HCT116 (cell line): ENCODE results near the gene C2orf68. TPM values are rescaled to one million over a fixed set of nuclear protein-coding genes. Genes with fewer than 3 reads are reported as not detected.
A peak's percentile ranks its signal among the peaks of the same experiment; 100 is the strongest.

Experiments used
- ATAC-seq: fragments of 200-7000 bp; cut with Tn5 transposase; 2 replicates; pipeline ENCODE4 v1.9.1; 2020; ENCODE audit warnings: mild to moderate bottlenecking, moderate library complexity
- BruUV-seq: library from RNA; stranded (reverse); fragments of 400-500 nt; replicated peaks from 2 replicates; lab custom pipeline; 2021; lab: Mats Ljungman, UMichigan
- CTCF ChIA-PET: fragments of 300-600 bp; sonication (Branson Sonifier 250); formaldehyde crosslinking; loops from one replicate; lab custom pipeline; 2021; ENCODE audit warnings: antibody characterized with exemption; lab: Charles Lee
- POLR2A ChIA-PET: fragments of 300-600, 350-600 bp; sonication (Branson Sonifier 250); formaldehyde crosslinking; loops from one replicate; lab custom pipeline; 2021; ENCODE audit warnings: antibody characterized with exemption; lab: Charles Lee
- RAD21 ChIA-PET, 2 experiments: fragments of 300-600 bp; sonication (Branson Sonifier 250); formaldehyde crosslinking; loops; one replicate each; lab custom pipeline; 2023; ENCODE audit warnings: low total read pairs in 2 of 2; ENCODE audit not compliant: uncharacterized antibody in 2 of 2, unreplicated experiment in 2 of 2, low non-redundant PET in 1 of 2; lab: Charles Lee
- DNase-seq: peaks from one replicate; pipeline ENCODE4 v3.0.0-alpha.2; 2010; ENCODE audit warnings: low read depth, low spot score
- H2AFZ ChIP-seq: fragments of 200-600 bp; shearing (Covaris generic), sonication (generic); 2 replicates; pipeline ENCODE4 v1.6.1; 2017; ENCODE audit warnings: low read depth, mixed run types, mixed read lengths, antibody characterized with exemption, low read length; ENCODE audit not compliant: poor library complexity, severe bottlenecking
- H3K27ac ChIP-seq: 2 replicates; pipeline ENCODE4 v1.5.1; 2012; ENCODE audit warnings: low read depth, low read length
- H3K27me3 ChIP-seq: fragments of 200-600 bp; sonication (generic); 2 replicates; pipeline ENCODE4 v1.6.1; 2016; ENCODE audit warnings: mixed run types, low read length, mixed read lengths; ENCODE audit not compliant: insufficient read depth
- H3K36me3 ChIP-seq, 2 experiments: fragments of 200-500 bp in 1 of 2; fragments of 200-600 bp in 1 of 2; sonication (Bioruptor generic) in 1 of 2; sonication (generic) in 1 of 2; 2 replicates each; pipeline versions ENCODE4 v1.5.1 to v1.6.1; 2014 to 2016; ENCODE audit warnings: low read length in 2 of 2, inconsistent platforms in 1 of 2, mixed read lengths in 1 of 2, mixed run types in 1 of 2; ENCODE audit not compliant: insufficient read depth in 2 of 2, control insufficient read depth in 1 of 2
- H3K4me1 ChIP-seq, 2 experiments: fragments of 200-600 bp in 1 of 2; sonication (generic) in 1 of 2; 2 replicates each; pipeline versions ENCODE4 v1.5.1 to v1.6.1; 2012 to 2017; ENCODE audit warnings: low read length in 2 of 2, inconsistent platforms in 1 of 2, mild to moderate bottlenecking in 1 of 2, mixed read lengths in 1 of 2, mixed run types in 1 of 2, moderate library complexity in 1 of 2; ENCODE audit not compliant: insufficient read depth in 2 of 2, control insufficient read depth in 1 of 2
- H3K4me2 ChIP-seq: fragments of 200-600 bp; sonication (generic); 2 replicates; pipeline ENCODE4 v1.6.1; 2017; ENCODE audit warnings: mixed run types, low read length, mixed read lengths
- H3K4me3 ChIP-seq, 2 experiments: fragments of 200-600 bp in 1 of 2; sonication (generic) in 1 of 2; replicated peaks in 1 of 2; 2 replicates each; pipeline ENCODE4 v1.5.1; 2011 to 2016; ENCODE audit warnings: low read length in 2 of 2, control low read depth in 1 of 2, low read depth in 1 of 2, mild to moderate bottlenecking in 1 of 2, mixed read lengths in 1 of 2, mixed run types in 1 of 2
- H3K79me2 ChIP-seq: fragments of 200-600 bp; sonication (generic); 2 replicates; pipeline ENCODE4 v1.6.1; 2017; ENCODE audit warnings: mild to moderate bottlenecking, mixed run types, low read length, moderate library complexity, mixed read lengths; ENCODE audit not compliant: insufficient read depth
- H3K9ac ChIP-seq: fragments of 200-600 bp; sonication (generic); 2 replicates; pipeline ENCODE4 v1.6.1; 2016; ENCODE audit warnings: low read length, mixed read lengths
- H3K9me2 ChIP-seq: fragments of 200-600 bp; sonication (generic), shearing (Covaris generic); 2 replicates; pipeline ENCODE4 v1.6.1; 2017; ENCODE audit warnings: mixed run types, mild to moderate bottlenecking, moderate library complexity; ENCODE audit not compliant: insufficient read depth
- H3K9me3 ChIP-seq, 2 experiments: fragments of 200-500 bp in 1 of 2; fragments of 200-600 bp in 1 of 2; sonication (Bioruptor generic) in 1 of 2; sonication (generic) in 1 of 2; 2 replicates each; pipeline ENCODE4 v1.6.1; 2014 to 2017; ENCODE audit warnings: low read length in 2 of 2, mixed read lengths in 2 of 2, inconsistent platforms in 1 of 2, low read depth in 1 of 2, mild to moderate bottlenecking in 1 of 2, mixed run types in 1 of 2, moderate library complexity in 1 of 2; ENCODE audit not compliant: control insufficient read depth in 1 of 2, insufficient read depth in 1 of 2
- H4K20me1 ChIP-seq: fragments of 200-600 bp; sonication (generic), shearing (Covaris generic); 2 replicates; pipeline ENCODE4 v1.6.1; 2017; ENCODE audit warnings: mixed run types, mild to moderate bottlenecking, moderate library complexity; ENCODE audit not compliant: insufficient read depth
- ATF3 ChIP-seq: IDR thresholded peaks from 2 replicates; pipeline ENCODE4 v1.6.1; 2012
- CBX3 ChIP-seq: IDR thresholded peaks from 2 replicates; pipeline ENCODE4 v1.6.1; 2012; ENCODE audit warnings: low read depth
- CEBPB ChIP-seq: IDR thresholded peaks from 2 replicates; pipeline ENCODE4 v1.6.1; 2012; ENCODE audit warnings: low read depth
- EGR1 ChIP-seq: IDR thresholded peaks from 2 replicates; pipeline ENCODE4 v1.6.1; 2012; ENCODE audit warnings: low read depth
- ELF1 ChIP-seq: IDR thresholded peaks from 2 replicates; pipeline ENCODE4 v1.6.1; 2012; ENCODE audit warnings: low read depth, borderline replicate concordance
- EZH2 ChIP-seq: fragments of 200-600 bp; sonication (generic); IDR thresholded peaks from 2 replicates; pipeline ENCODE4 v1.6.1; 2017; ENCODE audit warnings: antibody characterized with exemption, mixed run types
- EZH2phosphoT487 ChIP-seq: fragments of 200-600 bp; IDR thresholded peaks from 2 replicates; pipeline ENCODE4 v1.6.1; 2018; ENCODE audit warnings: antibody characterized with exemption, borderline replicate concordance
- JUND ChIP-seq: IDR thresholded peaks from 2 replicates; pipeline ENCODE4 v1.6.1; 2012
- POLR2AphosphoS5 ChIP-seq: IDR thresholded peaks from 2 replicates; pipeline ENCODE4 v1.6.1; 2011; ENCODE audit warnings: mild to moderate bottlenecking, low read depth, low read length, moderate library complexity
- REST ChIP-seq: IDR thresholded peaks from 2 replicates; pipeline ENCODE4 v1.6.1; 2012; ENCODE audit warnings: low read depth
- SIN3A ChIP-seq: IDR thresholded peaks from 2 replicates; pipeline ENCODE4 v1.6.1; 2012; ENCODE audit warnings: low read depth
- SP1 ChIP-seq: IDR thresholded peaks from 2 replicates; pipeline ENCODE4 v1.6.1; 2012; ENCODE audit warnings: low read depth
- SRF ChIP-seq: IDR thresholded peaks from 2 replicates; pipeline ENCODE4 v1.6.1; 2012; ENCODE audit warnings: low read depth
- TCF7L2 ChIP-seq: IDR thresholded peaks from 2 replicates; pipeline ENCODE4 v1.7.0; 2011; ENCODE audit warnings: borderline replicate concordance, inconsistent platforms; ENCODE audit not compliant: insufficient read depth, insufficient read length; ENCODE audit errors: extremely low read depth
- YY1 ChIP-seq: IDR thresholded peaks from 2 replicates; pipeline ENCODE4 v1.6.1; 2011; ENCODE audit warnings: low read length, low read depth, moderate library complexity, mild to moderate bottlenecking; ENCODE audit not compliant: insufficient replicate concordance; ENCODE audit errors: extremely low read depth
- ZBTB33 ChIP-seq: IDR thresholded peaks from 2 replicates; pipeline ENCODE4 v1.6.1; 2011; ENCODE audit warnings: mild to moderate bottlenecking, low read length, moderate library complexity; ENCODE audit not compliant: insufficient replicate concordance; ENCODE audit errors: extremely low read depth
- ZFX ChIP-seq: fragments of 450-650 bp; IDR thresholded peaks from 2 replicates; pipeline ENCODE4 v1.6.1; 2017
- intact Hi-C: fragments of 100-400 bp; cut with micrococcal nuclease; formaldehyde crosslinking; loops from 2 replicates; pipeline ENCODE4 v1.10.0; 2022
- total RNA-seq: library from RNA; stranded (reverse); gene quantifications from one replicate; pipeline ENCODE4 v1.2.1, GENCODE V29; 2021; ENCODE audit not compliant: unreplicated experiment

The C2orf68 gene
- total RNA-seq, 1 experiment from 2014 or later, result 21.8 TPM

- TF ChIP-seq ZBTB33 (no peak), TCF7L2 (peak; percentile 5), ATF3 (no peak), YY1 (peak; percentile 88), ZFX (peak; percentile 34; the same call in 1 of the 2 replicates), SP1 (no peak), POLR2AphosphoS5 (peak; percentile 87), SRF (no peak), EZH2phosphoT487 (no peak), CBX3 (no peak)
Measured at GRCh38 chr2:85595301-85596025, 16.4 kb downstream of the C2orf68 start, which contains the start of gene RNF181 (continued).

- no peaks in the 10 kb centered on the region for H3K9me2 ChIP-seq
- no peak overlapping the region for H2AFZ ChIP-seq
- ChIA-PET CTCF (no interaction called here), POLR2A (interaction anchor here (0.8 to 1.5 kb wide), 13 partner anchors 8 to 240 kb away, joined by 3 to 9 read pairs (median 3); partner anchors contain the start of genes C2orf68, ELMOD3, RETSAT and TMEM150A), RAD21 (interaction anchor here in 1 of 2 experiments (0.6 kb wide), 2 partner anchors 148 to 487 kb away, joined by 3 read pairs; no protein-coding TSS in a partner anchor)
- H3K36me3 ChIP-seq, result peaks cover 4 to 5% of the 10 kb centered on the region in 2 experiments; a peak in 3 of 4 replicates
- H3K4me2 ChIP-seq, result peak overlapping the region; percentile 90
- H3K9me3 ChIP-seq, result no peaks in the 10 kb centered on the region
- peak overlapping the region; percentile 86 to 95 for H3K4me3 ChIP-seq
- TSS peak; percentile 91 for BruUV-seq
- no peaks in the 10 kb centered on the region for H3K27me3 ChIP-seq
- no peak for DNase-seq
- H3K9ac ChIP-seq, result peak overlapping the region; percentile 82
- ATAC-seq, result no peak; the same call in 1 of the 2 replicates
- no peaks in the 10 kb centered on the region for H4K20me1 ChIP-seq
- H3K79me2 ChIP-seq, result peaks cover 18% of the 10 kb centered on the region
- peaks cover 8 to 28% of the 10 kb centered on the region in 2 experiments; a peak in 3 of 4 replicates for H3K4me1 ChIP-seq
- intact Hi-C loops, result no loop called here
- peak overlapping the region; percentile 72 for H3K27ac ChIP-seq
- TF ChIP-seq SRF (no peak), ELF1 (no peak), TCF7L2 (no peak), CBX3 (no peak), CEBPB (no peak), JUND (no peak), YY1 (no peak), ZFX (no peak), EGR1 (no peak), EZH2 (no peak), SIN3A (no peak), SP1 (no peak), REST (no peak), ATF3 (no peak)
Measured at GRCh38 chr2:85594715-85595300, 17.1 kb downstream of the C2orf68 start.
